ENCODE measurements around the gene NAT8L.

DNA sequence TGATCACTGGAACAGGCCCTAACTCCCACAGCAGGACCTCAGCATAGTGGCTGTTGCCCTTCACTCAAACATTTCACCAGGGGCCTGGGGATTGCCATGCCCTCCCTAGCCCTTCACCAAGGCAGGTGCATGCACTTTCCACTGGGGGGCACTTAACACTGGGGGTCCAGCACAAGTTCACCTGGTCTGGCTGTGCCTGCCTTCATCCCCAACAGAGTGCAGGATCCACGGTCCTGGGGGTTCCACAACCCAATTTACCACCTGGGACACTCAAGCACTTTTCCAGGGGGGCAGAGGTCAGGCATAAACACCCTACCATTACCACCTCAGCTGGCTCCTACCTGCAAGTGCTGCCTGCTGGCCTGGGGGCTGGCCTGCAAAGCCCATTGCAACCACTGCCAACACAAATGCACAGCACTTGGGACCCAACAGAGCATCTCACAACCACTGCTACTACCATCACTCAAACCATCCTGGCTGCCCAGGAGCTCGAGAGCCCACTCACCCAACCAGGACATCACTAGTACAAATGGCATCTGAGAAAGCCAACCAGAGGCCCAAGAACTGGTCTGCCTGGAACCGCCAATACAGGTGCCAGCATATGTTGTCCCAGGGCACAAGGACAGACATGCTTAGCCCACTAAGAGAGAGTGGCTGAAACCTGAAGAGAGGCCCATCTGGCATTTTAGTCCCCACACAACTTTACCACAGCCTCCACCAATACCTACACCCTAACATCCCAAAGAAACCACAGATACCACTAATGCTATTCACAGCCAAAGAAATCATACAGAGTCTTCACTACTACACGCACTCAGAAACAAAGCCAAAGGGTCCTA, 43.1 kb downstream of the NAT8L start:
- TF ChIP-seq, protein P1, sequence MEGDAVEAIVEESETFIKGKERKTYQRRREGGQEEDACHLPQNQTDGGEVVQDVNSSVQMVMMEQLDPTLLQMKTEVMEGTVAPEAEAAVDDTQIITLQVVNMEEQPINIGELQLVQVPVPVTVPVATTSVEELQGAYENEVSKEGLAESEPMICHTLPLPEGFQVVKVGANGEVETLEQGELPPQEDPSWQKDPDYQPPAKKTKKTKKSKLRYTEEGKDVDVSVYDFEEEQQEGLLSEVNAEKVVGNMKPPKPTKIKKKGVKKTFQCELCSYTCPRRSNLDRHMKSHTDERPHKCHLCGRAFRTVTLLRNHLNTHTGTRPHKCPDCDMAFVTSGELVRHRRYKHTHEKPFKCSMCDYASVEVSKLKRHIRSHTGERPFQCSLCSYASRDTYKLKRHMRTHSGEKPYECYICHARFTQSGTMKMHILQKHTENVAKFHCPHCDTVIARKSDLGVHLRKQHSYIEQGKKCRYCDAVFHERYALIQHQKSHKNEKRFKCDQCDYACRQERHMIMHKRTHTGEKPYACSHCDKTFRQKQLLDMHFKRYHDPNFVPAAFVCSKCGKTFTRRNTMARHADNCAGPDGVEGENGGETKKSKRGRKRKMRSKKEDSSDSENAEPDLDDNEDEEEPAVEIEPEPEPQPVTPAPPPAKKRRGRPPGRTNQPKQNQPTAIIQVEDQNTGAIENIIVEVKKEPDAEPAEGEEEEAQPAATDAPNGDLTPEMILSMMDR (conservative IDR thresholded peaks at IDR 0.05): no peak
- TF ChIP-seq ZFX (IDR thresholded peaks at IDR 0.05): no peak
